HepG2 (cell line): ENCODE data around the gene ABCG5. TPM values are rescaled to one million over a fixed set of nuclear protein-coding genes. Genes with fewer than 3 reads are reported as not detected.
A peak's percentile ranks its signal among the peaks of the same experiment; 100 is the strongest.

Experiments
- ADNP ChIP-seq: sonication (generic); formaldehyde crosslinking; IDR thresholded peaks from 2 replicates; pipeline ENCODE4 v1.4.0; 2020; ENCODE audit warnings: missing genetic modification reagents
- BCL6 ChIP-seq: IDR thresholded peaks from 2 replicates; pipeline ENCODE4 v1.6.1; 2016; ENCODE audit warnings: missing genetic modification reagents, missing compliant biosample characterization
- CAMTA2 ChIP-seq: sonication (generic); formaldehyde crosslinking; IDR thresholded peaks from 2 replicates; pipeline ENCODE4 v1.4.0; 2020; ENCODE audit warnings: mild to moderate bottlenecking, missing genetic modification reagents, borderline replicate concordance
- GFI1 ChIP-seq: sonication (generic); formaldehyde crosslinking; IDR thresholded peaks from 2 replicates; pipeline ENCODE4 v1.5.0; 2020; ENCODE audit warnings: missing genetic modification reagents, mild to moderate bottlenecking, borderline replicate concordance
- HMG20B ChIP-seq: conservative IDR thresholded peaks from 2 replicates; pipeline ENCODE4 v1.6.1; 2016; ENCODE audit warnings: missing genetic modification reagents, missing compliant biosample characterization
- MTF2 ChIP-seq: sonication (generic); formaldehyde crosslinking; IDR thresholded peaks from 2 replicates; pipeline ENCODE4 v1.5.0; 2020; ENCODE audit warnings: missing genetic modification reagents, borderline replicate concordance
- NCOR1 ChIP-seq: fragments of 200-600 bp; sonication (generic); IDR thresholded peaks from 2 replicates; pipeline ENCODE4 v1.7.0; 2017; ENCODE audit warnings: antibody characterized with exemption, low read length, borderline replicate concordance
- RBFOX2 ChIP-seq: fragments of 200-400 bp; formaldehyde crosslinking; IDR thresholded peaks from 2 replicates; pipeline ENCODE4 v1.6.1; 2017; ENCODE audit warnings: low read depth, mild to moderate bottlenecking, low read length
- REPIN1 ChIP-seq: sonication (generic); formaldehyde crosslinking; IDR thresholded peaks from 2 replicates; pipeline ENCODE4 v1.8.0; 2022; ENCODE audit warnings: missing genetic modification reagents, low read depth, mild to moderate bottlenecking, borderline replicate concordance
- SETDB1 ChIP-seq: sonication (generic); formaldehyde crosslinking; IDR thresholded peaks from 2 replicates; pipeline ENCODE4 v1.5.1; 2020; ENCODE audit warnings: missing genetic modification reagents, mild to moderate bottlenecking, borderline replicate concordance
- SP5 ChIP-seq: IDR thresholded peaks from 2 replicates; pipeline ENCODE4 v1.6.1; 2016; ENCODE audit warnings: low read depth, borderline replicate concordance
- TRIM24 ChIP-seq: sonication (generic); formaldehyde crosslinking; IDR thresholded peaks from 2 replicates; pipeline ENCODE4 v1.8.0; 2022; ENCODE audit warnings: mild to moderate bottlenecking, missing genetic modification reagents
- ZNF292 ChIP-seq: sonication (generic); formaldehyde crosslinking; IDR thresholded peaks from 2 replicates; pipeline ENCODE4 v1.8.1; 2022; ENCODE audit warnings: mild to moderate bottlenecking, low read depth, missing genetic modification reagents, borderline replicate concordance
- polyA plus RNA-seq, 8 experiments: library from polyadenylated mRNA; depleted of rRNA in 3 of 8; stranded (reverse) in 7 of 8; unstranded in 1 of 8; fragments of >200 nt; fragmentation: Illumina TruSeq in 4 of 8; extraction: Trizol in 4 of 8; gene quantifications; 2 replicates each; pipeline versions ENCODE4 v1.2.1 to v1.2.3, GENCODE V29; 2011 to 2016; ENCODE audit warnings: low read depth in 4 of 8, missing spikeins in 1 of 8, mixed read lengths in 1 of 8; ENCODE audit not compliant: insufficient read depth in 1 of 8
- total RNA-seq, 5 experiments: library from RNA; depleted of rRNA; stranded (reverse); fragments of >200 nt; fragmentation: Illumina TruSeq; extraction: Trizol; gene quantifications; 2 replicates each; pipeline ENCODE4 v1.2.3, GENCODE V29; 2016; ENCODE audit warnings: low read depth in 1 of 5
- TF ChIP-seq, protein P1 (sequence below): sonication (generic); formaldehyde crosslinking; IDR thresholded peaks from 2 replicates; pipeline ENCODE4 v1.5.0; 2020; ENCODE audit warnings: mild to moderate bottlenecking, missing genetic modification reagents
- TF ChIP-seq, protein P2 (sequence below): sonication (generic); formaldehyde crosslinking; IDR thresholded peaks from 2 replicates; pipeline ENCODE4 v1.5.0; 2020; ENCODE audit warnings: missing genetic modification reagents
- TF ChIP-seq, protein P3 (sequence below): sonication (generic); formaldehyde crosslinking; IDR thresholded peaks from 2 replicates; pipeline ENCODE4 v1.4.0; 2020; ENCODE audit warnings: mild to moderate bottlenecking, missing genetic modification reagents

Gene ABCG5
- total and polyA plus RNA-seq, 2 of the 13 experiments (the other 11 are each of a cell fraction or from before 2014, with no cell fraction given) = 15.1 to 39.0 TPM

DNA sequence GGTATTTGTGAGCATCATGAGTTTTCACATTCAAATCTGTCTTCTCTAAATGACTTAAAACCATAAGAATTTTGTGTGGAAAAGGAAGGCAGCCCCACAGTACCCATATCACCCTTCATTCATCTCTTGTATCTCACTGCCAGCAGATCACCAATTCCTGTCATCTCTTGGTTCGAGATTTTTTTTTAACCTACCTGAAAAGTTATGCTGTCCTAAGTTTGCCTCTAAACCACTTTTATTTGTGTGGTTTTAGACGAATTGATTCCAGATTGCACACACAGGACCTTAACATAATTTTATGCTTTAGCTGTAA, 32.0 kb downstream of the ABCG5 start (continued):
- TF ChIP-seq ZNF292 (CRISPR knock-in tag) = no peak
- 0 out of 2 replicates have a peak, but pooled peaks have one; percentile 19 for TF ChIP-seq RBFOX2
- no peak; the same call in 1 of the 2 replicates for TF ChIP-seq NCOR1
- TF ChIP-seq, protein P1, sequence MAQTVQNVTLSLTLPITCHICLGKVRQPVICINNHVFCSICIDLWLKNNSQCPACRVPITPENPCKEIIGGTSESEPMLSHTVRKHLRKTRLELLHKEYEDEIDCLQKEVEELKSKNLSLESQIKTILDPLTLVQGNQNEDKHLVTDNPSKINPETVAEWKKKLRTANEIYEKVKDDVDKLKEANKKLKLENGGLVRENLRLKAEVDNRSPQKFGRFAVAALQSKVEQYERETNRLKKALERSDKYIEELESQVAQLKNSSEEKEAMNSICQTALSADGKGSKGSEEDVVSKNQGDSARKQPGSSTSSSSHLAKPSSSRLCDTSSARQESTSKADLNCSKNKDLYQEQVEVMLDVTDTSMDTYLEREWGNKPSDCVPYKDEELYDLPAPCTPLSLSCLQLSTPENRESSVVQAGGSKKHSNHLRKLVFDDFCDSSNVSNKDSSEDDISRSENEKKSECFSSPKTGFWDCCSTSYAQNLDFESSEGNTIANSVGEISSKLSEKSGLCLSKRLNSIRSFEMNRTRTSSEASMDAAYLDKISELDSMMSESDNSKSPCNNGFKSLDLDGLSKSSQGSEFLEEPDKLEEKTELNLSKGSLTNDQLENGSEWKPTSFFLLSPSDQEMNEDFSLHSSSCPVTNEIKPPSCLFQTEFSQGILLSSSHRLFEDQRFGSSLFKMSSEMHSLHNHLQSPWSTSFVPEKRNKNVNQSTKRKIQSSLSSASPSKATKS (CRISPR knock-in tag) = 0 out of 2 replicates have a peak, but pooled peaks have one; percentile 21
- TF ChIP-seq CAMTA2 (CRISPR knock-in tag) = no peak
- no peak for TF ChIP-seq TRIM24 (CRISPR knock-in tag)
- TF ChIP-seq, protein P2, sequence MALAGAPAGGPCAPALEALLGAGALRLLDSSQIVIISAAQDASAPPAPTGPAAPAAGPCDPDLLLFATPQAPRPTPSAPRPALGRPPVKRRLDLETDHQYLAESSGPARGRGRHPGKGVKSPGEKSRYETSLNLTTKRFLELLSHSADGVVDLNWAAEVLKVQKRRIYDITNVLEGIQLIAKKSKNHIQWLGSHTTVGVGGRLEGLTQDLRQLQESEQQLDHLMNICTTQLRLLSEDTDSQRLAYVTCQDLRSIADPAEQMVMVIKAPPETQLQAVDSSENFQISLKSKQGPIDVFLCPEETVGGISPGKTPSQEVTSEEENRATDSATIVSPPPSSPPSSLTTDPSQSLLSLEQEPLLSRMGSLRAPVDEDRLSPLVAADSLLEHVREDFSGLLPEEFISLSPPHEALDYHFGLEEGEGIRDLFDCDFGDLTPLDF (CRISPR knock-in tag) = no peak
- TF ChIP-seq ADNP (CRISPR knock-in tag) = no peak
- TF ChIP-seq, protein P3, sequence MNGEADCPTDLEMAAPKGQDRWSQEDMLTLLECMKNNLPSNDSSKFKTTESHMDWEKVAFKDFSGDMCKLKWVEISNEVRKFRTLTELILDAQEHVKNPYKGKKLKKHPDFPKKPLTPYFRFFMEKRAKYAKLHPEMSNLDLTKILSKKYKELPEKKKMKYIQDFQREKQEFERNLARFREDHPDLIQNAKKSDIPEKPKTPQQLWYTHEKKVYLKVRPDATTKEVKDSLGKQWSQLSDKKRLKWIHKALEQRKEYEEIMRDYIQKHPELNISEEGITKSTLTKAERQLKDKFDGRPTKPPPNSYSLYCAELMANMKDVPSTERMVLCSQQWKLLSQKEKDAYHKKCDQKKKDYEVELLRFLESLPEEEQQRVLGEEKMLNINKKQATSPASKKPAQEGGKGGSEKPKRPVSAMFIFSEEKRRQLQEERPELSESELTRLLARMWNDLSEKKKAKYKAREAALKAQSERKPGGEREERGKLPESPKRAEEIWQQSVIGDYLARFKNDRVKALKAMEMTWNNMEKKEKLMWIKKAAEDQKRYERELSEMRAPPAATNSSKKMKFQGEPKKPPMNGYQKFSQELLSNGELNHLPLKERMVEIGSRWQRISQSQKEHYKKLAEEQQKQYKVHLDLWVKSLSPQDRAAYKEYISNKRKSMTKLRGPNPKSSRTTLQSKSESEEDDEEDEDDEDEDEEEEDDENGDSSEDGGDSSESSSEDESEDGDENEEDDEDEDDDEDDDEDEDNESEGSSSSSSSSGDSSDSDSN = no peak
- TF ChIP-seq BCL6 = no peak
- TF ChIP-seq SP5 (CRISPR knock-in tag) = no peak
- TF ChIP-seq HMG20B (CRISPR knock-in tag) = no peak
- TF ChIP-seq REPIN1 = no peak
- TF ChIP-seq GFI1 (CRISPR knock-in tag) = 0 out of 2 replicates have a peak, but pooled peaks have one; percentile 16
- no peak for TF ChIP-seq SETDB1
- no peak for TF ChIP-seq MTF2 (CRISPR knock-in tag)
- TF ChIP-seq, all 625 proteins: peak for 9
